Fibroblast of skin of left biceps (primary cell): Measurements from ENCODE around the gene AMPD3.

ENCODE experiments used
- DNase-seq, 2 experiments: peaks; one replicate each; pipeline ENCODE4 v3.0.0-alpha.2; 2013; ENCODE audit warnings: low read depth in 2 of 2

AMPD3 gene

GRCh38 chr11:10538924-10539323, 83.9 kb downstream of the AMPD3 start:
- DNase-seq: no peak

- no peak for DNase-seq
These were observed 84.3 kb downstream of the AMPD3 start for GRCh38 chr11:10539339-10539738.

GRCh38 chr11:10540546-10540914, 85.5 kb downstream of the AMPD3 start:
- DNase-seq: no peak

GRCh38 chr11:10540915-10541560, 86.0 kb downstream of the AMPD3 start, which contains the start of gene RNF141:
RNF141 (minus strand) TSS chr11:10541187; CDS start chr11:10534158, 7,029 bp downstream.
- peak; percentile 63 to 67 for DNase-seq

- no peak for DNase-seq
These were observed 86.5 kb downstream of the AMPD3 start for GRCh38 chr11:10541561-10541930.

- no peak for DNase-seq
These were observed 87.7 kb downstream of the AMPD3 start for GRCh38 chr11:10542776-10543175.

GRCh38 chr11:10543782-10544181, 88.7 kb downstream of the AMPD3 start:
- DNase-seq: no peak

- DNase-seq: no peak
These were observed 89.7 kb downstream of the AMPD3 start for GRCh38 chr11:10544491-10545465.

- no peak for DNase-seq
These were observed 95.6 kb downstream of the AMPD3 start for GRCh38 chr11:10550503-10551289.

GRCh38 chr11:10551290-10551592, 96.2 kb downstream of the AMPD3 start:
- DNase-seq: no peak

- no peak for DNase-seq
These were observed 96.8 kb downstream of the AMPD3 start for GRCh38 chr11:10551845-10552352.

GRCh38 chr11:10556590-10556989, 101.5 kb downstream of the AMPD3 start:
- DNase-seq: no peak
